ENCODE measurements around the gene C1orf198.

The C1orf198 gene

GRCh38 chr1:230832476-230832875 lies 35.8 kb downstream of the C1orf198 start:
- no peak for TF ChIP-seq CTCF (conservative IDR thresholded peaks at IDR 0.05)
- H3K27ac ChIP-seq = no peak overlapping the region

GRCh38 chr1:230831771-230832170 lies 36.5 kb downstream of the C1orf198 start:
- H3K27ac ChIP-seq = no peak overlapping the region
- no peak for TF ChIP-seq CTCF (conservative IDR thresholded peaks at IDR 0.05)

- H3K27ac ChIP-seq = no peak overlapping the region
Measured at GRCh38 chr1:230828421-230828820, 39.9 kb downstream of the C1orf198 start.

GRCh38 chr1:230827801-230828200 lies 40.5 kb downstream of the C1orf198 start:
- H3K27ac ChIP-seq = no peak overlapping the region
- TF ChIP-seq CTCF (conservative IDR thresholded peaks at IDR 0.05) = no peak

More at GRCh38 chr1:230828421-230828820, 39.9 kb downstream of the C1orf198 start:
- TF ChIP-seq CTCF (conservative IDR thresholded peaks at IDR 0.05) = no peak

GRCh38 chr1:230827081-230827681 lies 41.1 kb downstream of the C1orf198 start:
- no peak for TF ChIP-seq CTCF (conservative IDR thresholded peaks at IDR 0.05)
- no peak overlapping the region for H3K27ac ChIP-seq

GRCh38 chr1:230826166-230826875 lies 42.0 kb downstream of the C1orf198 start:
- H3K27ac ChIP-seq = no peak overlapping the region
- TF ChIP-seq CTCF (conservative IDR thresholded peaks at IDR 0.05) = no peak

GRCh38 chr1:230825761-230826160 lies 42.6 kb downstream of the C1orf198 start:
- no peak overlapping the region for H3K27ac ChIP-seq
- TF ChIP-seq CTCF (conservative IDR thresholded peaks at IDR 0.05) = no peak
